IMR-90 (cell line): ENCODE results near the gene MARK4. TPM values are rescaled to one million over a fixed set of nuclear protein-coding genes. Genes with fewer than 3 reads are reported as not detected.

Experiments used
- ATAC-seq: fragments of 200-7000 bp; cut with Tn5 transposase; 2 replicates; pipeline ENCODE4 v1.9.1; 2020; ENCODE audit warnings: low read depth, mild to moderate bottlenecking, moderate library complexity
- BruUV-seq: library from RNA; stranded (reverse); fragments of 400-500 nt; replicated peaks from 2 replicates; lab custom pipeline; 2021; lab: Mats Ljungman, UMichigan
- CTCF ChIA-PET: fragments of 300-600 bp; formaldehyde crosslinking; extraction: SDS; loops from one replicate; lab custom pipeline; 2021; ENCODE audit warnings: antibody characterized with exemption; lab: Yijun Ruan, JAX
- POLR2A ChIA-PET: fragments of 300-600 bp; sonication (Branson Sonifier 250); formaldehyde crosslinking; loops from one replicate; lab custom pipeline; 2022; ENCODE audit warnings: antibody characterized with exemption; ENCODE audit not compliant: unreplicated experiment; lab: Charles Lee
- DNase-seq: peaks from one replicate; pipeline ENCODE4 v3.0.0; 2013
- H2AFZ ChIP-seq: replicated peaks from 2 replicates; pipeline ENCODE3; 2013; ENCODE audit warnings: low read length, mild to moderate bottlenecking; ENCODE audit not compliant: poor library complexity
- H2AK5ac ChIP-seq: 2 replicates; pipeline ENCODE4 v1.6.1; 2013; ENCODE audit warnings: low read depth, low read length, inconsistent platforms
- H2AK9ac ChIP-seq: replicated peaks from 2 replicates; pipeline ENCODE3; 2013; ENCODE audit warnings: mild to moderate bottlenecking, low read depth, low read length, moderate library complexity; ENCODE audit not compliant: poor library complexity
- H2BK120ac ChIP-seq: 2 replicates; pipeline ENCODE4 v1.6.1; 2013; ENCODE audit warnings: low read depth, low read length, inconsistent platforms
- H2BK15ac ChIP-seq: 3 replicates; pipeline ENCODE4 v1.6.1; 2013; ENCODE audit warnings: low read depth, low read length, inconsistent platforms
- H2BK20ac ChIP-seq: 2 replicates; pipeline ENCODE4 v1.6.1; 2013; ENCODE audit warnings: low read depth, mild to moderate bottlenecking, inconsistent platforms, low read length, moderate library complexity
- H2BK5ac ChIP-seq: 2 replicates; pipeline ENCODE4 v1.6.1; 2013; ENCODE audit warnings: mild to moderate bottlenecking, low read depth, low read length, inconsistent platforms; ENCODE audit not compliant: poor library complexity, severe bottlenecking
- H3K14ac ChIP-seq: replicated peaks from 2 replicates; pipeline ENCODE4 v1.6.1; 2013; ENCODE audit warnings: low read depth, low read length, inconsistent platforms
- H3K18ac ChIP-seq: 2 replicates; pipeline ENCODE4 v1.6.1; 2013; ENCODE audit warnings: low read depth, low read length, control low read depth
- H3K23ac ChIP-seq: 2 replicates; pipeline ENCODE4 v1.6.1; 2013; ENCODE audit warnings: low read depth, low read length, inconsistent platforms
- H3K27ac ChIP-seq: 2 replicates; pipeline ENCODE4 v1.5.1; 2013; ENCODE audit warnings: mild to moderate bottlenecking, control low read depth, low read length; ENCODE audit not compliant: insufficient read depth
- H3K27me3 ChIP-seq: 2 replicates; pipeline ENCODE4 v1.6.1; 2013; ENCODE audit warnings: low read length; ENCODE audit not compliant: control insufficient read depth, insufficient read depth
- H3K36me3 ChIP-seq: 2 replicates; pipeline ENCODE4 v1.6.1; 2013; ENCODE audit warnings: low read length, mixed read lengths; ENCODE audit not compliant: control insufficient read depth, insufficient read depth
- H3K4ac ChIP-seq: 2 replicates; pipeline ENCODE4 v1.6.1; 2013; ENCODE audit warnings: low read depth, low read length, inconsistent platforms
- H3K4me1 ChIP-seq: 2 replicates; pipeline ENCODE4 v1.6.1; 2013; ENCODE audit warnings: low read length, mixed read lengths; ENCODE audit not compliant: control insufficient read depth, insufficient read depth
- H3K4me2 ChIP-seq: 2 replicates; pipeline ENCODE4 v1.6.1; 2013; ENCODE audit warnings: low read depth, mild to moderate bottlenecking, control low read depth, low read length, moderate library complexity
- H3K4me3 ChIP-seq: 2 replicates; pipeline ENCODE4 v1.5.1; 2013; ENCODE audit warnings: low read depth, mild to moderate bottlenecking, control low read depth, low read length, moderate library complexity; ENCODE audit not compliant: insufficient read depth
- H3K56ac ChIP-seq: 2 replicates; pipeline ENCODE4 v1.6.1; 2013; ENCODE audit warnings: low read length, inconsistent platforms; ENCODE audit not compliant: insufficient read depth; ENCODE audit errors: extremely low read depth
- H3K79me1 ChIP-seq, 2 experiments: 2 replicates each; pipeline ENCODE4 v1.6.1; 2013; ENCODE audit warnings: low read length in 2 of 2, inconsistent platforms in 1 of 2, low read depth in 1 of 2
- H3K9ac ChIP-seq: 2 replicates; pipeline ENCODE4 v1.6.1; 2013; ENCODE audit warnings: low read depth, low read length, control low read depth
- H3K9me1 ChIP-seq: 2 replicates; pipeline ENCODE4 v1.6.1; 2013; ENCODE audit warnings: low read length, inconsistent platforms; ENCODE audit not compliant: insufficient read depth
- H3K9me3 ChIP-seq: 2 replicates; pipeline ENCODE4 v1.6.1; 2013; ENCODE audit warnings: low read length; ENCODE audit not compliant: control insufficient read depth, insufficient read depth
- H4K20me1 ChIP-seq: 2 replicates; pipeline ENCODE4 v1.6.1; 2013; ENCODE audit warnings: low read length, inconsistent platforms; ENCODE audit not compliant: insufficient read depth
- H4K5ac ChIP-seq: 2 replicates; pipeline ENCODE4 v1.6.1; 2013; ENCODE audit warnings: mild to moderate bottlenecking, low read depth, low read length, control low read depth
- H4K8ac ChIP-seq, 2 experiments: 2 replicates each; pipeline ENCODE4 v1.6.1; 2013; ENCODE audit warnings: low read depth in 2 of 2, low read length in 2 of 2, control low read depth in 1 of 2, inconsistent platforms in 1 of 2
- H4K91ac ChIP-seq: 2 replicates; pipeline ENCODE4 v1.6.1; 2013; ENCODE audit warnings: low read depth, low read length, inconsistent platforms; ENCODE audit not compliant: insufficient read depth
- CEBPB ChIP-seq: IDR thresholded peaks from 2 replicates; pipeline ENCODE4 v1.6.1; 2012; ENCODE audit warnings: low read depth, low read length, improper control_type of control experiment
- CHD1 ChIP-seq: IDR thresholded peaks from 2 replicates; pipeline ENCODE4 v1.6.1; 2012; ENCODE audit warnings: low read depth, low read length, improper control_type of control experiment
- MAZ ChIP-seq: IDR thresholded peaks from 2 replicates; pipeline ENCODE4 v1.6.1; 2012; ENCODE audit warnings: low read depth, mild to moderate bottlenecking, low read length, improper control_type of control experiment, moderate library complexity, borderline replicate concordance
- MXI1 ChIP-seq: IDR thresholded peaks from 2 replicates; pipeline ENCODE4 v1.6.1; 2012; ENCODE audit warnings: low read depth, mild to moderate bottlenecking, low read length, moderate library complexity, borderline replicate concordance
- NFE2L2 ChIP-seq: fragments of 150-350 bp; IDR thresholded peaks from 2 replicates; pipeline ENCODE4 v1.6.1; 2016; ENCODE audit warnings: low read depth, mild to moderate bottlenecking, low read length
- POLR2A ChIP-seq: IDR thresholded peaks from 2 replicates; pipeline ENCODE4 v1.6.1; 2012; ENCODE audit warnings: mild to moderate bottlenecking, low read depth, low read length
- RCOR1 ChIP-seq: IDR thresholded peaks from 2 replicates; pipeline ENCODE4 v1.6.1; 2012; ENCODE audit warnings: mild to moderate bottlenecking, low read length, improper control_type of control experiment; ENCODE audit not compliant: insufficient replicate concordance
- RFX5 ChIP-seq: IDR thresholded peaks from 2 replicates; pipeline ENCODE4 v1.8.0; 2012; ENCODE audit warnings: low read depth, mild to moderate bottlenecking, low read length, moderate library complexity
- SMC3 ChIP-seq: fragments of 150-350 bp; IDR thresholded peaks from 2 replicates; pipeline ENCODE4 v1.6.1; 2016; ENCODE audit warnings: low read depth, mild to moderate bottlenecking, antibody characterized with exemption, low read length, moderate library complexity
- WGBS, 2 experiments: methylation state at CpG; one replicate each; pipeline versions ENCODE4 v1.1.5 to v1.1.7; 2013; ENCODE audit warnings: missing lambda C conversion rate in 2 of 2; ENCODE audit not compliant: insufficient read length in 1 of 2; ENCODE audit errors: extremely low coverage in 2 of 2; 5-methylcytosine and 5-hydroxymethylcytosine counted together
- dilution Hi-C: fragments of 300-500 bp; cut with HindIII; formaldehyde crosslinking; loops from one replicate; pipeline ENCODE4 v1.14.3; 2018; ENCODE audit warnings: low sequenced_read_pairs; ENCODE audit not compliant: unreplicated experiment
- in situ Hi-C: fragments of 300-500 bp; cut with MboI; formaldehyde crosslinking; loops from 3 replicates; pipeline ENCODE4 v1.14.3; 2019; ENCODE audit warnings: low sequenced_read_pairs, inconsistent platforms, mixed read lengths
- intact Hi-C: fragments of 100-400 bp; cut with micrococcal nuclease; formaldehyde crosslinking; loops from 2 replicates; pipeline ENCODE4 v1.10.0; 2022
- polyA plus RNA-seq, 3 experiments: library from polyadenylated mRNA; depleted of rRNA; stranded (reverse); fragments of >200 nt; gene quantifications; 2 replicates each; pipeline ENCODE4 v1.2.3, GENCODE V29; 2012; ENCODE audit warnings: low replicate concordance in 1 of 3
- total RNA-seq: library from RNA; depleted of rRNA; stranded (reverse); fragments of >200 nt; gene quantifications from 2 replicates; pipeline ENCODE4 v1.2.3, GENCODE V29; 2012
- TF ChIP-seq, protein P1 (sequence below): fragments of 150-350 bp; IDR thresholded peaks from 2 replicates; pipeline ENCODE4 v1.6.1; 2016; ENCODE audit warnings: low read depth, mild to moderate bottlenecking, low read length, moderate library complexity, borderline replicate concordance
- TF ChIP-seq, protein P2 (sequence below): conservative IDR thresholded peaks from 2 replicates; pipeline ENCODE4 v1.5.1; 2012; ENCODE audit warnings: mild to moderate bottlenecking, low read depth, low read length, improper control_type of control experiment

The MARK4 gene
- total and polyA plus RNA-seq, 2 of the 4 experiments (the other 2 are of a cell fraction) = 11.3 to 20.7 TPM

DNA sequence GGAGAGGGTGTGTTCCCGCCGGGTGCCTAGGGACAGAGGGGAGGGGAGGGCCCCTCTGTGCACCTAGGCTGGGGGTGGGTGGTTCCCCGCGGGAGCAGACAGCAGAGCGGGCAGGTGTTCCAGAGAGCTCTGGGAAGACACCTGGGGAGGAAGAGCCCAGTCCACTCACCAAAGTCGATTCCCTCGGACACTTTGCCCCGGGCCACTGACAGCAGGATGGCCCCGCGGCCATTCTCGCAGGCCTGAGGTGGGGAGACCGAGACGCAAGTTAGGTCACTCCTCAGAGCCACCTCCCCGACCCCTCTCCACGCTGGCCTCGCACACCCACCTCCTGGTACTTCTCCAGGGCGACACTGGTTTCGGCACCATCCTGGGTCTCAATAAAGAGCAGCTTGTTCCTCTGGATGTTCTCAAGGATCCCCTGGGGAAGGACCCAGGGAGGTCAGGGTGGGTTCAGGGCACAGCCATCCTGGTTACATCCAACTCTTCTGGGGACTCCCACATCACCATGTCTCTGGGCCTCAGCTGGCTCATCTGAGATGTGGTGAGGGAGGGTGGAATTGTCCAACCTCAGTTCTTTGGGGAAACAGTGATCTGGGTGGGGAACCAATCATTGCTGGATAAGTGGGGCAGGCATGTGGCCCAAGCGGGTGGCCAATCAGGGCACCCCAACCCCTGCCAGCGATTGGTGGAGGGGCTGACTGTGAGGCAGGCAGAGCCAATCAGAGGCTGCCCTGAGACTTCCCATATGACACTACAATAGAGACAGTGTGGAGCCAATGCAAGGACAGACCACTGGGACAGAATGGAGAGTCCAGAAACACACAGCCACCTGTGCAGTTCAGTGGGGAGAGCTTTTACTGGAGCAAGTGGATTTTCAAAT is 102.1 kb downstream of the MARK4 start:
- no peak overlapping the region for H3K27ac ChIP-seq
- H3K36me3 ChIP-seq = peaks cover 51% of the 10 kb centered on the region
- intact Hi-C loops = no loop called here
- H2BK120ac ChIP-seq = no peak overlapping the region
- 100% methylated on average over 2 of the region's 20 CpGs; no CpG with 5 or more reads in 1 of the 2 experiments for WGBS, 2 experiments
- ATAC-seq (no peak), DNase-seq (no peak)
- H4K20me1 ChIP-seq = peaks cover 12% of the 10 kb centered on the region
- H3K4ac ChIP-seq = no peak overlapping the region
- H2AK5ac ChIP-seq = no peak overlapping the region
- H2AFZ ChIP-seq = no peak overlapping the region
- ChIA-PET CTCF (no interaction called here), POLR2A (no interaction called here)
- H4K8ac ChIP-seq = no peak overlapping the region
- no peak overlapping the region for H3K23ac ChIP-seq
- no peak overlapping the region for H3K4me3 ChIP-seq
- peaks cover 0 to 10% of the 10 kb centered on the region in 2 experiments; a peak in 2 of 4 replicates for H3K79me1 ChIP-seq
- dilution Hi-C loops = no loop called here
- H3K9me1 ChIP-seq = peaks cover 2% of the 10 kb centered on the region; the same call in 1 of the 2 replicates
- H3K9me3 ChIP-seq = no peaks in the 10 kb centered on the region
- H3K9ac ChIP-seq = no peak overlapping the region
- H2AK9ac ChIP-seq = no peak overlapping the region
- in situ Hi-C loops = no loop called here
- no peak overlapping the region for H3K18ac ChIP-seq
- no TSS peak for BruUV-seq
- H4K91ac ChIP-seq = no peak overlapping the region
- H3K27me3 ChIP-seq = no peaks in the 10 kb centered on the region
- no peak overlapping the region for H2BK15ac ChIP-seq
- no peaks in the 10 kb centered on the region for H3K4me1 ChIP-seq
- no peak overlapping the region for H4K5ac ChIP-seq
- no peak for TF ChIP-seq RFX5
- TF ChIP-seq, protein P1, sequence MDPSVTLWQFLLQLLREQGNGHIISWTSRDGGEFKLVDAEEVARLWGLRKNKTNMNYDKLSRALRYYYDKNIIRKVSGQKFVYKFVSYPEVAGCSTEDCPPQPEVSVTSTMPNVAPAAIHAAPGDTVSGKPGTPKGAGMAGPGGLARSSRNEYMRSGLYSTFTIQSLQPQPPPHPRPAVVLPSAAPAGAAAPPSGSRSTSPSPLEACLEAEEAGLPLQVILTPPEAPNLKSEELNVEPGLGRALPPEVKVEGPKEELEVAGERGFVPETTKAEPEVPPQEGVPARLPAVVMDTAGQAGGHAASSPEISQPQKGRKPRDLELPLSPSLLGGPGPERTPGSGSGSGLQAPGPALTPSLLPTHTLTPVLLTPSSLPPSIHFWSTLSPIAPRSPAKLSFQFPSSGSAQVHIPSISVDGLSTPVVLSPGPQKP = no peak
- TF ChIP-seq POLR2A = no peak
- TF ChIP-seq NFE2L2 = no peak
- no peak for TF ChIP-seq MXI1
- TF ChIP-seq SMC3 = no peak
- TF ChIP-seq CHD1 = no peak
- no peak for TF ChIP-seq RCOR1
- TF ChIP-seq, protein P2, sequence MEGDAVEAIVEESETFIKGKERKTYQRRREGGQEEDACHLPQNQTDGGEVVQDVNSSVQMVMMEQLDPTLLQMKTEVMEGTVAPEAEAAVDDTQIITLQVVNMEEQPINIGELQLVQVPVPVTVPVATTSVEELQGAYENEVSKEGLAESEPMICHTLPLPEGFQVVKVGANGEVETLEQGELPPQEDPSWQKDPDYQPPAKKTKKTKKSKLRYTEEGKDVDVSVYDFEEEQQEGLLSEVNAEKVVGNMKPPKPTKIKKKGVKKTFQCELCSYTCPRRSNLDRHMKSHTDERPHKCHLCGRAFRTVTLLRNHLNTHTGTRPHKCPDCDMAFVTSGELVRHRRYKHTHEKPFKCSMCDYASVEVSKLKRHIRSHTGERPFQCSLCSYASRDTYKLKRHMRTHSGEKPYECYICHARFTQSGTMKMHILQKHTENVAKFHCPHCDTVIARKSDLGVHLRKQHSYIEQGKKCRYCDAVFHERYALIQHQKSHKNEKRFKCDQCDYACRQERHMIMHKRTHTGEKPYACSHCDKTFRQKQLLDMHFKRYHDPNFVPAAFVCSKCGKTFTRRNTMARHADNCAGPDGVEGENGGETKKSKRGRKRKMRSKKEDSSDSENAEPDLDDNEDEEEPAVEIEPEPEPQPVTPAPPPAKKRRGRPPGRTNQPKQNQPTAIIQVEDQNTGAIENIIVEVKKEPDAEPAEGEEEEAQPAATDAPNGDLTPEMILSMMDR = no peak
- no peak for TF ChIP-seq CEBPB
- no peak for TF ChIP-seq MAZ
- no peak overlapping the region for H3K4me2 ChIP-seq
- H3K14ac ChIP-seq = no peak overlapping the region
- H3K56ac ChIP-seq = no peak overlapping the region
- H2BK20ac ChIP-seq = no peak overlapping the region
- no peak overlapping the region for H2BK5ac ChIP-seq
